B cell (primary cell): Measurements from ENCODE around the gene TSPAN9.

Source experiments
- CTCF ChIP-seq: fragments of 200-600 bp; IDR thresholded peaks from one replicate; pipeline ENCODE4 v1.8.0; 2022; ENCODE audit warnings: antibody characterized with exemption, mild to moderate bottlenecking
- EZH2 ChIP-seq: IDR thresholded peaks from 2 replicates; pipeline ENCODE4 v1.6.1; 2012; ENCODE audit warnings: borderline replicate concordance, low read depth, mild to moderate bottlenecking, moderate library complexity, low read length; ENCODE audit not compliant: insufficient read depth, poor library complexity, severe bottlenecking

DNA sequence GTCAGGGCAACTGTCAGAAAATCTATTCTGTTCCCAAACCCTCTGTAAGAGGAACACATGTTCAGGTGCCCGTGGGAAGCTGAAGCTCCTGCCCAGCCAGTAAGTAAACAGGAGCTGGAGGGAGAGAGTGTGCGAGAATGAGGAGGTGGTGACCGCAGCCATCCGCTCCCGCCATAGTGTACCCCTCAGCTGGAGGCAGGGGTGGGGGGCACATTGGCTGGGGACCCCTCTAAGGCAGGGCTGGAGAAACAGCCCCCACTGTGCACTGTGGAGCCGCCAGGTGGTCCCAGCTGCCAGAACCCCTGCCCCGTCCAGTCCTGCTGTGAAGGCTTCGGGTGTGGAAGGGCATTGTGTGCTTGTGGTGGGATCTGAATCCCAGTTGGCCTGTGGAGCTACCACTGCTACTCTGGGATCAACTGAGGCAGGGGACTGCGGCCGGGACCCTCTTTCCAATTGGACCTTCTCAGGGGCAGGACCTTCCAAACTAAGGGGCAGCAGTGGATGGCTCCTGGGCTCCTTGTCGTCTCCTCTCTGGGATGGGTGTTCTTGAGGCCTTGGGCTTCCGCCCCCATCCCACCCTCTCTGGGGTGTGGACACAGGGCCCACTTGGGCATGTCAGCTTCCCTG lies 59.6 kb downstream of the TSPAN9 start:
- no peak for TF ChIP-seq CTCF
- TF ChIP-seq EZH2, result no peak
